GM10248 (cell line): ENCODE results near the gene ARHGAP15.

Experiments used
- CTCF ChIA-PET: fragments of 300-600 bp; sonication (Branson Sonifier 250); formaldehyde crosslinking; extraction: SDS; loops from one replicate; lab custom pipeline; 2021; ENCODE audit warnings: antibody characterized with exemption; lab: Yijun Ruan, JAX
- POLR2A ChIA-PET: fragments of 350-650 bp; sonication (Branson Sonifier 250); formaldehyde crosslinking; extraction: SDS; loops from one replicate; lab custom pipeline; 2020; ENCODE audit warnings: antibody characterized with exemption; lab: Yijun Ruan, JAX
- DNase-seq: peaks from one replicate; pipeline ENCODE4 v3.0.0; 2012; ENCODE audit errors: extremely low spot score
- CTCF ChIP-seq: IDR thresholded peaks from 2 replicates; pipeline ENCODE4 v1.5.1; 2012; ENCODE audit warnings: mild to moderate bottlenecking, low read depth; ENCODE audit errors: extremely low read depth, missing control alignments, control extremely low read depth

ARHGAP15 gene

DNA sequence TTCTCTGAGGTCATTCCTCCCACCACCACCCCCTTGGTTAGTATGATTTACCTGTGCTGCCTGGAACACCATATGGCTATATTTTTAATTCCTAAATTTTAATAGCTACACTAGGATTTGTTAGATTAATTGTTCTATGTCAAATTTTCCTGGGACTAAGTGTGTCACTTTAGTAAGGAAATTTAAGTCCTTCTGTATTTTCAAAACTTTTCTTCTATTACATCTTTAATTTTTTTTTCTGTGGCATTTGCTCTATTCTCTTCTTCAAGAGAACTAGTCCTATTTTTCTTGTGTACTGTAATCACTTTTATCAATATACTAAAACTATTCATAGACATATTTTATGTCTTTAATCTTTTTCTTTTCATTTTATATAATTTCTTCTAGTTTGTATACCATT lies 456.9 kb downstream of the ARHGAP15 start:
- TF ChIP-seq CTCF: no peak
- POLR2A ChIA-PET: no interaction called here
- CTCF ChIA-PET: interaction anchor here (1.0 kb wide), 1 partner anchor 15 kb away, joined by 3 read pairs; no protein-coding TSS in a partner anchor

GRCh38 chr2:143588746-143589145 lies 459.5 kb downstream of the ARHGAP15 start:
- no peak for TF ChIP-seq CTCF
- ChIA-PET POLR2A (no interaction called here), CTCF (interaction anchor here (1.7 kb wide), 1 partner anchor 12 kb away, joined by 7 read pairs; no protein-coding TSS in a partner anchor)
- no peak for DNase-seq

More for the DNA sequence above, 456.9 kb downstream of the ARHGAP15 start:
- no peak for DNase-seq

GRCh38 chr2:143594161-143594560 lies 464.9 kb downstream of the ARHGAP15 start:
- POLR2A ChIA-PET: no interaction called here
- no peak for TF ChIP-seq CTCF
- CTCF ChIA-PET: no interaction called here
- no peak for DNase-seq

DNA sequence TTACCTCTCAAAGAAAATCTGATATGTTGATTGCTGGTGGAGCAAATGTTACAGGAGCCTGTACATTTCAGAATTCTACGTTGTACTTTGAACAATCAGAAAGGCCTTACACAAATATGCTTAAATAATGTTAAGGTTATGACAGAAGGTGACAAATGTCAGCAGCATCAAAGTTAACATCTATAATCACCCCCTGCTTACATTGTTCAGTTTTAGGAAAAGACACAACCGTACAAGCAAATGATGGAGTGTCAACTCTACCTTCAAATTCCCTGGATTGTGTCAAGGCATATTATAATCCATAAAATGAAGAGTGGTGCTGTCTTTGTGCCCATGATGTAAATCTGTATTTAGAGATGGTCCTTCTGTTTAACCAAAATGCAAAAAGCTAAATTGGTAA lies 465.5 kb downstream of the ARHGAP15 start:
- no peak for TF ChIP-seq CTCF
- ChIA-PET POLR2A (no interaction called here), CTCF (no interaction called here)
- no peak for DNase-seq

DNA sequence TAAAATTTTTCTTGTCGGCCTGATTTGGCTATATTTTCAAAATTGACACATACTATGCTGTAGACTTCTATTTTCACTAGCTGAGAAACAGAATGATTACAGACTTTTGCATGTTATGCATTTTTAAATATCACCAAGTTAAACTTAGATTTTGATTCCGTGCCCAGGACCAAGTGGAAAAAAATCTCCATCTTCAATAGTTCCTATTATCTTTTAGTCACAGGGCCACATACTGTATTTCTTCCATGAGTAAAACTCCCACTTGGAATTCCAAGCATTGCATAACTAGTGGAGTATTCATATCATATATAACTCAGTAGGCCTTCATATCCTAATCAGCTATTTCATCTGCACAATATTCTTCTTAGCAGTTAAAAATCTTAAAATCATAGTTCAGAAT lies 470.9 kb downstream of the ARHGAP15 start:
- no peak for TF ChIP-seq CTCF
- CTCF ChIA-PET: interaction anchor here (1.6 to 2.0 kb wide), 3 partner anchors 11 to 34 kb away, joined by 3 to 7 read pairs (median 4); no protein-coding TSS in a partner anchor
- DNase-seq: no peak
- POLR2A ChIA-PET: no interaction called here

GRCh38 chr2:143601828-143602227 lies 472.6 kb downstream of the ARHGAP15 start:
- POLR2A ChIA-PET: no interaction called here
- DNase-seq: no peak
- CTCF ChIA-PET: interaction anchor here (0.8 to 2.0 kb wide), 7 partner anchors 8 to 27 kb away, joined by 3 to 7 read pairs (median 3); no protein-coding TSS in a partner anchor
- TF ChIP-seq CTCF: no peak
